ENCODE measurements around the gene TTC27. TPM values are rescaled to one million over a fixed set of nuclear protein-coding genes. Genes with fewer than 3 reads are reported as not detected.

Gene TTC27
- total RNA-seq, 1 donor from 2014 or later = 10.4 TPM

GRCh38 chr2:32668254-32668653 is 40.4 kb downstream of the TTC27 start:
- no peak for DNase-seq (ENCODE audit: low spot score)

GRCh38 chr2:32671885-32672533 is 44.2 kb downstream of the TTC27 start:
- no peak for DNase-seq (ENCODE audit: low spot score)

- DNase-seq (ENCODE audit: low spot score) = no peak
Measured at GRCh38 chr2:32678825-32679224, 51.0 kb downstream of the TTC27 start.

GRCh38 chr2:32680942-32681341 is 53.1 kb downstream of the TTC27 start:
- DNase-seq (ENCODE audit: low spot score) = no peak

GRCh38 chr2:32683520-32684086 is 55.8 kb downstream of the TTC27 start:
- DNase-seq (ENCODE audit: low spot score) = no peak

- no peak for DNase-seq (ENCODE audit: low spot score)
Measured at GRCh38 chr2:32688541-32688940, 60.7 kb downstream of the TTC27 start.

GRCh38 chr2:32691678-32692077 is 63.8 kb downstream of the TTC27 start:
- no peak for DNase-seq (ENCODE audit: low spot score)

- DNase-seq (ENCODE audit: low spot score) = no peak
Measured at GRCh38 chr2:32696439-32696838, 68.6 kb downstream of the TTC27 start.

GRCh38 chr2:32697156-32697555 is 69.3 kb downstream of the TTC27 start:
- DNase-seq (ENCODE audit: low spot score) = no peak

GRCh38 chr2:32699151-32699550 is 71.3 kb downstream of the TTC27 start:
- no peak for DNase-seq (ENCODE audit: low spot score)

GRCh38 chr2:32701806-32702205 is 74.0 kb downstream of the TTC27 start:
- DNase-seq (ENCODE audit: low spot score) = no peak

- DNase-seq (ENCODE audit: low spot score) = no peak
Measured at GRCh38 chr2:32702303-32703064, 74.6 kb downstream of the TTC27 start.

- DNase-seq (ENCODE audit: low spot score) = no peak
Measured at GRCh38 chr2:32706815-32707579, 79.1 kb downstream of the TTC27 start.

GRCh38 chr2:32711219-32711618 is 83.4 kb downstream of the TTC27 start:
- no peak for DNase-seq (ENCODE audit: low spot score)

GRCh38 chr2:32711908-32712501 is 84.2 kb downstream of the TTC27 start:
- no peak for DNase-seq (ENCODE audit: low spot score)

GRCh38 chr2:32712870-32713269 is 85.0 kb downstream of the TTC27 start:
- DNase-seq (ENCODE audit: low spot score) = no peak

- no peak for DNase-seq (ENCODE audit: low spot score)
Measured at GRCh38 chr2:32714521-32714920, 86.7 kb downstream of the TTC27 start.

- no peak for DNase-seq (ENCODE audit: low spot score)
Measured at GRCh38 chr2:32715391-32715841, 87.6 kb downstream of the TTC27 start.

GRCh38 chr2:32715981-32716380 is 88.1 kb downstream of the TTC27 start:
- DNase-seq (ENCODE audit: low spot score) = no peak

GRCh38 chr2:32716598-32716997 is 88.7 kb downstream of the TTC27 start:
- DNase-seq (ENCODE audit: low spot score) = no peak

- DNase-seq (ENCODE audit: low spot score) = no peak
Measured at GRCh38 chr2:32718752-32719151, 90.9 kb downstream of the TTC27 start.

- no peak for DNase-seq (ENCODE audit: low spot score)
Measured at GRCh38 chr2:32719430-32719829, 91.6 kb downstream of the TTC27 start.

Measured in mucosa of gallbladder (tissue), 1 donor.